Measurements from ENCODE around the gene HSPA13. TPM values are rescaled to one million over a fixed set of nuclear protein-coding genes. Genes with fewer than 3 reads are reported as not detected.

HSPA13 gene
- total and polyA plus RNA-seq, 10 of the 15 experiments (the other 5 are each of a cell fraction or from before 2014, with no cell fraction given) = 10.0 to 26.9 (median 18.6) TPM

DNA sequence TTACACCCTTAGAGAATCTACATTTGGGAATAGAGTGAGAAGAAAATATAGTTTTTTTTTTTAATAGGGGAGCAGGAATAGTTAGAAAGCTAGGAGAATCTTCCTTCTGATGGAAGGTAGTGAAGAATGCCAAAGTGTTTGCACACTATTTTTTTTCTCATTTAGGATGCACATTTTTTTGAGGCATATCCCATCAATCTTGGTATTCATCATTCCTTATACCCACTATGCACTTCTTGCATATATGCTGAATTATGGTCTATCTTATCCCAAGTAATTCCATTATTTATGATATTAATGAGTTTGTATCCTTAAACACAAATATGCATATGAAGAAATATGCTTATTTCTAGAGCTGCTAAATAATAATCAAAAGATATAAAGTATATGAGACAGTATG, 28.4 kb downstream of the HSPA13 start (continued):
- TF ChIP-seq, protein P1, sequence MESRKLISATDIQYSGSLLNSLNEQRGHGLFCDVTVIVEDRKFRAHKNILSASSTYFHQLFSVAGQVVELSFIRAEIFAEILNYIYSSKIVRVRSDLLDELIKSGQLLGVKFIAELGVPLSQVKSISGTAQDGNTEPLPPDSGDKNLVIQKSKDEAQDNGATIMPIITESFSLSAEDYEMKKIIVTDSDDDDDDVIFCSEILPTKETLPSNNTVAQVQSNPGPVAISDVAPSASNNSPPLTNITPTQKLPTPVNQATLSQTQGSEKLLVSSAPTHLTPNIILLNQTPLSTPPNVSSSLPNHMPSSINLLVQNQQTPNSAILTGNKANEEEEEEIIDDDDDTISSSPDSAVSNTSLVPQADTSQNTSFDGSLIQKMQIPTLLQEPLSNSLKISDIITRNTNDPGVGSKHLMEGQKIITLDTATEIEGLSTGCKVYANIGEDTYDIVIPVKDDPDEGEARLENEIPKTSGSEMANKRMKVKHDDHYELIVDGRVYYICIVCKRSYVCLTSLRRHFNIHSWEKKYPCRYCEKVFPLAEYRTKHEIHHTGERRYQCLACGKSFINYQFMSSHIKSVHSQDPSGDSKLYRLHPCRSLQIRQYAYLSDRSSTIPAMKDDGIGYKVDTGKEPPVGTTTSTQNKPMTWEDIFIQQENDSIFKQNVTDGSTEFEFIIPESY (IDR thresholded peaks at IDR 0.05) = no peak
- TF ChIP-seq EGR1 (IDR thresholded peaks at IDR 0.05; ENCODE audit: borderline replicate concordance in 1 of 2, low read depth in 2 of 2, low read length in 2 of 2) (no peak), SMARCA5 (IDR thresholded peaks at IDR 0.05) (no peak), TCF12 (IDR thresholded peaks at IDR 0.05; ENCODE audit: low read depth, low read length) (no peak), FOS (IDR thresholded peaks at IDR 0.05; ENCODE audit: borderline replicate concordance, extremely low read depth, insufficient read length) (no peak), RAD21 (IDR thresholded peaks at IDR 0.05; ENCODE audit: insufficient read depth, low read depth, low read length) (no peak), NFIC (IDR thresholded peaks at IDR 0.05; ENCODE audit: low read depth, low read length) (no peak), MEF2B (IDR thresholded peaks at IDR 0.05; ENCODE audit: partially characterized antibody, poor library complexity, severe bottlenecking) (no peak)
- TF ChIP-seq, protein P2, sequence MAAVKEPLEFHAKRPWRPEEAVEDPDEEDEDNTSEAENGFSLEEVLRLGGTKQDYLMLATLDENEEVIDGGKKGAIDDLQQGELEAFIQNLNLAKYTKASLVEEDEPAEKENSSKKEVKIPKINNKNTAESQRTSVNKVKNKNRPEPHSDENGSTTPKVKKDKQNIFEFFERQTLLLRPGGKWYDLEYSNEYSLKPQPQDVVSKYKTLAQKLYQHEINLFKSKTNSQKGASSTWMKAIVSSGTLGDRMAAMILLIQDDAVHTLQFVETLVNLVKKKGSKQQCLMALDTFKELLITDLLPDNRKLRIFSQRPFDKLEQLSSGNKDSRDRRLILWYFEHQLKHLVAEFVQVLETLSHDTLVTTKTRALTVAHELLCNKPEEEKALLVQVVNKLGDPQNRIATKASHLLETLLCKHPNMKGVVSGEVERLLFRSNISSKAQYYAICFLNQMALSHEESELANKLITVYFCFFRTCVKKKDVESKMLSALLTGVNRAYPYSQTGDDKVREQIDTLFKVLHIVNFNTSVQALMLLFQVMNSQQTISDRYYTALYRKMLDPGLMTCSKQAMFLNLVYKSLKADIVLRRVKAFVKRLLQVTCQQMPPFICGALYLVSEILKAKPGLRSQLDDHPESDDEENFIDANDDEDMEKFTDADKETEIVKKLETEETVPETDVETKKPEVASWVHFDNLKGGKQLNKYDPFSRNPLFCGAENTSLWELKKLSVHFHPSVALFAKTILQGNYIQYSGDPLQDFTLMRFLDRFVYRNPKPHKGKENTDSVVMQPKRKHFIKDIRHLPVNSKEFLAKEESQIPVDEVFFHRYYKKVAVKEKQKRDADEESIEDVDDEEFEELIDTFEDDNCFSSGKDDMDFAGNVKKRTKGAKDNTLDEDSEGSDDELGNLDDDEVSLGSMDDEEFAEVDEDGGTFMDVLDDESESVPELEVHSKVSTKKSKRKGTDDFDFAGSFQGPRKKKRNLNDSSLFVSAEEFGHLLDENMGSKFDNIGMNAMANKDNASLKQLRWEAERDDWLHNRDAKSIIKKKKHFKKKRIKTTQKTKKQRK (IDR thresholded peaks at IDR 0.05; ENCODE audit: low read depth, low read length) = no peak
- TF ChIP-seq, protein P3, sequence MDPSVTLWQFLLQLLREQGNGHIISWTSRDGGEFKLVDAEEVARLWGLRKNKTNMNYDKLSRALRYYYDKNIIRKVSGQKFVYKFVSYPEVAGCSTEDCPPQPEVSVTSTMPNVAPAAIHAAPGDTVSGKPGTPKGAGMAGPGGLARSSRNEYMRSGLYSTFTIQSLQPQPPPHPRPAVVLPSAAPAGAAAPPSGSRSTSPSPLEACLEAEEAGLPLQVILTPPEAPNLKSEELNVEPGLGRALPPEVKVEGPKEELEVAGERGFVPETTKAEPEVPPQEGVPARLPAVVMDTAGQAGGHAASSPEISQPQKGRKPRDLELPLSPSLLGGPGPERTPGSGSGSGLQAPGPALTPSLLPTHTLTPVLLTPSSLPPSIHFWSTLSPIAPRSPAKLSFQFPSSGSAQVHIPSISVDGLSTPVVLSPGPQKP (IDR thresholded peaks at IDR 0.05; ENCODE audit: low read depth, low read length) = no peak

All from GM12878 (cell line).